GM21529 (cell line): Measurements from ENCODE around the gene EFL1.
"Not testable (repeated sequence)": the region's sequence is repeated elsewhere in the genome, so short reads cannot be mapped to it uniquely, and the experiment has no call there.

Experiments used
- ATAC-seq: cut with Tn5 transposase; IDR thresholded peaks from one replicate; pipeline ENCODE4 v1.9.1; 2021; ENCODE audit not compliant: unreplicated experiment

The EFL1 gene

GRCh38 chr15:82204575-82204974 lies 58.0 kb downstream of the EFL1 start:
- ATAC-seq: not testable (repeated sequence)

GRCh38 chr15:82197733-82198594 lies 64.6 kb downstream of the EFL1 start:
- ATAC-seq: peak; percentile 87

GRCh38 chr15:82196353-82196752 lies 66.2 kb downstream of the EFL1 start:
- no peak for ATAC-seq

- ATAC-seq: not testable (repeated sequence)
Measured at GRCh38 chr15:82195818-82196217, 66.7 kb downstream of the EFL1 start.

- not testable (repeated sequence) for ATAC-seq
Measured at GRCh38 chr15:82194488-82194887, 68.0 kb downstream of the EFL1 start.

DNA sequence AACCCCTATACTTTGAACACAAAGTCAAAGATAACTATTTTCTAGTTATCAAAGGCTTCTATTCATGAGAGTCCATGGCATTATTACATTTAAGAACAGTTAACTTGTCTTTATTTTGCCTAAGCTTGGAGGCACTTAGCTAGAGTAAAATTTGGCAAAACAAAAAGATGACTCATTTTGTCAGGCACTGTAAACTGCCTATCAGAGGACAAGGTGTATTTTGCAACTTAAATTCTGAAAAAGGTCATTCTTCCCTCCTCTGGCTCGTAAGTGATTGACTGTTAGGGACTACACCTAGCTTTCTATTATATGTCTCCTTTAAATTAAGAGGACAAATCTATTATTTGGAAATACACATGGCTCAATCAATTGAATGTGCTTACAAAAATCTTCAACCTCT lies 69.1 kb downstream of the EFL1 start:
- ATAC-seq: not testable (repeated sequence)

DNA sequence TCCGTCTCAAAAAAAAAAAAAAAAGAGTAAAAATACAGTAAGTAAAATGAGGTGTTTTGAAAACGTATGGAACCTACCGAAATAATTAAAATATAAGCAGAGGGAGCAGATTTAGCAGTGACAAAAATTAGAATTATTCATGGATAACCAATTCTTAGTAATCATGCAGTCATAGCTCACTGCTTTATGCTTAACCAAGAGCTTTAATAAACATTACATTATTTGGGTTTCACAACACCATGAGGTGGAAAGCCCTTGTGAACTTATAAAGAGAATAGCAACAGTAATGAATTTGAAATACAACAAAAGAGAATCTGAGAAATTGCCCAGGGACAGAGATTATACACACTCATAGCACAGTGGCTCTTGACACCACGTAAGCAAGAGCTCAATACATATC lies 70.1 kb downstream of the EFL1 start:
- not testable (repeated sequence) for ATAC-seq

- ATAC-seq: peak; percentile 99
Measured at GRCh38 chr15:82186719-82187406, 75.7 kb downstream of the EFL1 start.

DNA sequence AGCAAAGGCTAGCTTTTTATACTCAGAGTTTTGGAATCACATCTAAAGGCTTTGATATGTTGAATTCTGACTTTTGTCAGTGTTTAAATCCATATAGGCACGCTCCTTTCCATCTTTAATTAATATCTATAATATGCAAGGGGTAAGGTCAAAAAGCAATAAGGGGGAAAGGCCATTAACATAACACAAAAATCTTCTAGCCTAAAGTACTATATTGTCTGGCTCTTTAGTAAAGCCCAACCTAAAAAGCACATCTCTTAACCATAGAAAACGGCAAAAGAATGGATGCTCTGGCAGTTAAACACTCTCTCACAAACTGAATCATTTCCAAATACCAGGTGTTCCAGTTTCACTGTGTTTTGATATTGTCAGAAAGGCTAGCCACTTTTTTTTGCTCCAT lies 76.4 kb downstream of the EFL1 start:
- ATAC-seq: no peak

DNA sequence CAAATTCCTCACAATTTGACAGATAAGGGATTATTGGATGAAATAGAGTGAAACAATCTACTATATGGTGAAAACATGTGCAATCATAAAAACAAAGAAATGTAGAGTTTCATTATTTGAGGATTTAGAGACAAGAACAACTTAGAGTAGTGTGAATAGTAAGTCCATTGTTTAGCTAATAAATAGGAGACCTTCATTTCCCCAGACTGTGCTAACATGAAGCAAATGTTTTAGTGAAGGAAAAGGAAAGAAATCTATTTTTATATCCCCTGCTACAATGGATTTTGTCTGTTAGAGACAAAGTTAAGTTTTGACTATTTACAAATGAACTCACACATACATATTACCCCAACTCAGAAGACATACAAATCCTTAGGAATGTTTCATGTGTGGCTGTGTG lies 77.8 kb downstream of the EFL1 start:
- ATAC-seq: no peak

GRCh38 chr15:82184355-82184754 lies 78.2 kb downstream of the EFL1 start:
- no peak for ATAC-seq

GRCh38 chr15:82183121-82184031 lies 79.2 kb downstream of the EFL1 start:
- ATAC-seq: no peak

DNA sequence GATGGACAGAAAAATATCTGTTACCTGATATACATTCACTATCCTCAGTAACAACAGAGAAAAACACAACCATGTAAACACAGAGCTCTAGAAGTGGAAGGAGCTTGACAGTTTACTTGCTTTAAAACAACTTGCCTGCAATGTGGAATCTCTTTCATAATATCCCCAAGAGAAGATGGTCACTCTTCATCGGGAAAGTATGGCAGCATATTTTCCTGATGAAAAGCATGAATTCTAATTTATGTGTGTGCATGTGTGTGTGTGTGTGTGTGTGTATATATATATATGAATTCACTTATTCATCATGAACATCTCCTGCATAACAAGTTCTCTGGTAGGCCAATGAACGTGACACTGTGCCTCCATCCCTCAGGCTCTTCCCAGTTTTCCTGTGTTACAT lies 81.2 kb downstream of the EFL1 start:
- no peak for ATAC-seq

DNA sequence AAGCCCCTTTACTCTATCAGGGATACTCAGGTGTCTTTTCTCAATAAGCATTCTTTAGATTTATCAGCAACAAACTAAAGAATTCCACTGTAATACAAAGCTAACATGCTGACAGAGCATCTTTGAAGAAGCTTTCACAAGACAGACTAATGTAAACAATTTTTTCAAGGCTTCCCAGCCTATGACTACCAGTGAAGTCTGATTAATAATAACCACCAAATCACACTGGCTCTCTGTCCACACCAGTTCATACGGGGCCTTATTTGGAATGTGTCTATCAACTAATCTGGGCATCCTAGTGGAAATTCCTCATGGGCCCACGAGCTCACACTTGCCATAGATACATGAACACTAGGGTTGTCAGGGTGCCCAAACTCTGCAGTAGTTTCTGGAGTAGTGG lies 84.5 kb downstream of the EFL1 start:
- ATAC-seq: no peak

DNA sequence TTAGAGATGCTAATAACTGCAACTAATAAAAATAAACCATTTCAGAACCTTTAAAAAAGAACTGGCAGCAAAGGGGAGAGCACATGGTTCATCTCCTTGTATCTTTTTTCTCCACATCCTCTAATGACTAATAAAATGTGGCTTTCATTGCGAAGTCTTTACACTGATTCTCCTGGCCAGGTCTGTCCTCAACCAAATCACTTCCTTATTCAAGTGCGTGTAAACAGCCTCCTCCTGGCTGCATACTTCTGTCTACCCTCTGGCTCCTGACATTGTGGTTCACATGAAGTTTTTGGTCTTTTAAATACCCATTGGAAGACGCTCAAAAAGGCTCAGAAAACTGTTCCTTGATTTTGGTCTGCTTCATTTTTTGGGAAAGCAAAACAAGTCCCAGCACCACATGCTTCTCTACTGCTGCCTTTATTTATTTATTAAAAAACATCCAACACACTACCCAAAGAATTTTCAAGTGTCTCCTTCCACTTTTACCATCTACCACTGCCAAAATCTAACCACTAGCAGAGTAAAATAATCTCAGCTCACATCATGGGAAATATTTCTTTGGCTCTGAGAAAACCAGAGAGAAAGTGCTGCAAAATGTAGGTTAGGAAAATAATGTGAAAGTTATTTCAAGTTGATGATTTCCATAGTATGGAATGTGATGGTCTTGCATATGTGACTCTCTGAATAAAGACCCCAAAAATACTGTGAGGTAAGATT lies 85.1 kb downstream of the EFL1 start:
- ATAC-seq: no peak

DNA sequence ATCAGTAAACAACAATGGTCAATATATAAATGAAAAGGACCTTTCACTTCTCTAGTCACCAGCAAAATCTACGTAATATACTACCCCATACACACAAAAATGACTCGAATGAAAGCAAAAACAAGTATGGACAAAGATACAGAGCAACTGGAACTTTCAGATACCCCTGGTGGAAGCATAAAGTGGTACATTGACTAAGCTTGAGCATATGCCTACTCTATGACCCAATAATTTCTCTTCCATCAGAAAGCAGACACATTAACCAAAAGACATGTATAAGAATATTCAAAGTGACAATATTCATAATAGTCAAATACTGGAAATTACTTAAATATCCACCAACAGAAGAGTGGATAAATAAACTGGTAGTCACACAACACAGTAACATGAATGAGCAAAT lies 86.0 kb downstream of the EFL1 start:
- ATAC-seq: no peak

GRCh38 chr15:82174471-82175235 lies 87.9 kb downstream of the EFL1 start:
- ATAC-seq: no peak

DNA sequence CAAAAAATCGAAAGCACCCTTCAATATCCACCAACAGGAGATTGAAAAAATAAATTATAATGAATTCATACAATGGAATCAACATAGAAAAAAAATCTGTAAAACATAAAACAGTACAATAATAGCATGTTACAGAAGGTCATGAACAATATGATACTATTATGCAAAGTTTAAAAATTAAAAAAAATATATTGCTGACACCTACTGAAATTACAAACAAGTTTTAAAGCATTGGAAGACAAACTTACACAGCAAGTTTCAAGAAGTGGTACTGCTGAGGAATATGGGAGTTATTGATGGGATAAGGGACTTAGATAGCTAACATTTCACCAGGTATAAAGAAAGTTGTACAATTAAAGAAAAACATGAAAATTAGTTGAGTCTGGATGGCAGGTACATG lies 89.4 kb downstream of the EFL1 start:
- no peak for ATAC-seq

DNA sequence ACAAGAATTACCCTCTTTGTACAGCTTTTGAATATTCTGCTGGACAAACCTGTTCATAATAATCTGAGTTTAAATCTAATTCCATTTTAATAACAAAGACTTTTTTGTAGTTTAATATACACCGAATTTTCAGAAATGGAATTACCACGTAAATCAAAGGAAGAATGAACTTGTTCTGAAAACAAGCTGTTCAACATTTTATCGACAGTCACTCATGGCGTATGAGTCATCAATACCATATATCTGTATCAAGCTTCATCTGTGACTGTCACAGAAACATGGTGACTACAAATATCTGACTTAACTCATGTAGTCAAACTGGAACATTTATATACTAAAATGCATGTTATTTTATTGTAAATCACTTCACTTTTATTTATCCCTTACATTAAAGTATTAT lies 90.0 kb downstream of the EFL1 start:
- no peak for ATAC-seq

- no peak for ATAC-seq
Measured at GRCh38 chr15:82168757-82169156, 93.8 kb downstream of the EFL1 start.
